HEK293T (cell line): ENCODE results near the gene PHAX.

Experiments used
- ARNT ChIP-seq: fragments of 450-650 bp; IDR thresholded peaks from 2 replicates; pipeline ENCODE4 v1.6.1; 2017; ENCODE audit warnings: mild to moderate bottlenecking
- BHLHE40 ChIP-seq: fragments of 450-650 bp; IDR thresholded peaks from 2 replicates; pipeline ENCODE4 v1.6.1; 2016; ENCODE audit warnings: mild to moderate bottlenecking, moderate library complexity, borderline replicate concordance
- CTBP1 ChIP-seq: fragments of 450-650 bp; IDR thresholded peaks from 2 replicates; pipeline ENCODE4 v1.6.1; 2016; ENCODE audit warnings: borderline replicate concordance
- ELF4 ChIP-seq: fragments of 450-650 bp; IDR thresholded peaks from 2 replicates; pipeline ENCODE4 v1.6.1; 2017; ENCODE audit warnings: antibody characterized with exemption
- FOXA1 ChIP-seq: fragments of 450-650 bp; IDR thresholded peaks from 2 replicates; pipeline ENCODE4 v1.6.1; 2016; ENCODE audit warnings: mild to moderate bottlenecking
- FOXK2 ChIP-seq: fragments of 450-650 bp; IDR thresholded peaks from 2 replicates; pipeline ENCODE4 v1.6.1; 2016; ENCODE audit warnings: mild to moderate bottlenecking
- FOXM1 ChIP-seq: fragments of 450-650 bp; IDR thresholded peaks from 2 replicates; pipeline ENCODE4 v1.6.1; 2017; ENCODE audit warnings: mild to moderate bottlenecking, borderline replicate concordance
- HDGF ChIP-seq: fragments of 450-650 bp; IDR thresholded peaks from 2 replicates; pipeline ENCODE4 v1.6.1; 2017; ENCODE audit warnings: antibody characterized with exemption, borderline replicate concordance
- L3MBTL2 ChIP-seq: fragments of 450-650 bp; conservative IDR thresholded peaks from 2 replicates; pipeline ENCODE4 v1.6.1; 2016; ENCODE audit warnings: mild to moderate bottlenecking
- NFRKB ChIP-seq: fragments of 450-650 bp; IDR thresholded peaks from 2 replicates; pipeline ENCODE4 v1.6.1; 2016; ENCODE audit warnings: mild to moderate bottlenecking, moderate library complexity
- SP1 ChIP-seq: fragments of 450-650 bp; IDR thresholded peaks from 2 replicates; pipeline ENCODE4 v1.6.1; 2017
- TARDBP ChIP-seq: fragments of 450-650 bp; IDR thresholded peaks from 2 replicates; pipeline ENCODE4 v1.6.1; 2016
- ZNF384 ChIP-seq: fragments of 450-650 bp; IDR thresholded peaks from 2 replicates; pipeline ENCODE4 v1.6.1; 2016
- TF ChIP-seq, protein P1 (sequence below): fragments of 450-650 bp; IDR thresholded peaks from 2 replicates; pipeline ENCODE4 v1.6.1; 2016

DNA sequence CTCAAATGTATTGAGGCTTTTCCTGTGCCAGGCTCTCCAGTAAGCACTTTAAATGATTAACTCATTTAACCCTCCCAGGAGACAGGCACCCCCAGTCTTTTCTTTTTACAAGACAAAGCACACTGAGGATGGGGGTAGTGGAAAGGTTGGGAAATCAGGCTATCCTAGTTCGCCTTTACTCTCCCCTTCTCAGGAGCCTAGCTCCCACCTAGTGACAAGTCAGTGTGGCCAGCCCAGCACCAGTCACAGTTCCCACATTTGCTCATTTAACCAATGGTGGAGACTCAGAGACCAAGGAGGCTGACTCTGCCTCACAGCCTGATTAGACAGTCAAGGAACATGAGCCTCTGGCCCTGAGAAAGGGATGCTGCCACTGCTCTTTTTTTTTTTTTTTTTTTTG lies 9.2 kb upstream of the PHAX start:
- no peak for TF ChIP-seq CTBP1
- TF ChIP-seq FOXM1 = no peak
- no peak for TF ChIP-seq L3MBTL2
- no peak for TF ChIP-seq SP1
- TF ChIP-seq BHLHE40 = no peak
- TF ChIP-seq ZNF384 = no peak
- no peak for TF ChIP-seq HDGF
- no peak for TF ChIP-seq FOXA1
- TF ChIP-seq FOXK2 = no peak
- TF ChIP-seq, protein P1, sequence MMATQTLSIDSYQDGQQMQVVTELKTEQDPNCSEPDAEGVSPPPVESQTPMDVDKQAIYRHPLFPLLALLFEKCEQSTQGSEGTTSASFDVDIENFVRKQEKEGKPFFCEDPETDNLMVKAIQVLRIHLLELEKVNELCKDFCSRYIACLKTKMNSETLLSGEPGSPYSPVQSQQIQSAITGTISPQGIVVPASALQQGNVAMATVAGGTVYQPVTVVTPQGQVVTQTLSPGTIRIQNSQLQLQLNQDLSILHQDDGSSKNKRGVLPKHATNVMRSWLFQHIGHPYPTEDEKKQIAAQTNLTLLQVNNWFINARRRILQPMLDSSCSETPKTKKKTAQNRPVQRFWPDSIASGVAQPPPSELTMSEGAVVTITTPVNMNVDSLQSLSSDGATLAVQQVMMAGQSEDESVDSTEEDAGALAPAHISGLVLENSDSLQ = no peak
- no peak for TF ChIP-seq ELF4
- no peak for TF ChIP-seq NFRKB
- TF ChIP-seq ARNT = no peak
- no peak for TF ChIP-seq TARDBP
